Measurements from ENCODE around the gene TBCK. TPM values are rescaled to one million over a fixed set of nuclear protein-coding genes. Genes with fewer than 3 reads are reported as not detected.

Gene TBCK
- total RNA-seq, 1 experiment from 2014 or later: 7.6 TPM

- DNase-seq (no peak), ATAC-seq (no peak)
- no peak overlapping the region for H3K9ac ChIP-seq (ENCODE audit: low read length)
- no TSS peak for BruUV-seq (replicated peaks)
- H3K27ac ChIP-seq (ENCODE audit: low read length): no peak overlapping the region
- no peak overlapping the region for H2AFZ ChIP-seq (ENCODE audit: low read length)
- H3K36me3 ChIP-seq (ENCODE audit: low read depth, low read length): no peaks in the 10 kb centered on the region
- H3K4me2 ChIP-seq (ENCODE audit: low read length): no peak overlapping the region
- ChIA-PET CTCF (no interaction called here), POLR2A (ENCODE audit: unreplicated experiment) (no interaction called here)
- no peak overlapping the region for H3K4me3 ChIP-seq (ENCODE audit: low read length)
- H3K79me2 ChIP-seq (ENCODE audit: low read length): no peaks in the 10 kb centered on the region
- H3K9me2 ChIP-seq (replicated peaks; ENCODE audit: low read length): no peaks in the 10 kb centered on the region
- no peaks in the 10 kb centered on the region for H3K9me3 ChIP-seq (ENCODE audit: low read length)
- intact Hi-C loops (cut with micrococcal nuclease): no loop called here
- H3F3A ChIP-seq (ENCODE audit: low read length, unreplicated experiment): no peaks in the 10 kb centered on the region
- TF ChIP-seq, protein P1, sequence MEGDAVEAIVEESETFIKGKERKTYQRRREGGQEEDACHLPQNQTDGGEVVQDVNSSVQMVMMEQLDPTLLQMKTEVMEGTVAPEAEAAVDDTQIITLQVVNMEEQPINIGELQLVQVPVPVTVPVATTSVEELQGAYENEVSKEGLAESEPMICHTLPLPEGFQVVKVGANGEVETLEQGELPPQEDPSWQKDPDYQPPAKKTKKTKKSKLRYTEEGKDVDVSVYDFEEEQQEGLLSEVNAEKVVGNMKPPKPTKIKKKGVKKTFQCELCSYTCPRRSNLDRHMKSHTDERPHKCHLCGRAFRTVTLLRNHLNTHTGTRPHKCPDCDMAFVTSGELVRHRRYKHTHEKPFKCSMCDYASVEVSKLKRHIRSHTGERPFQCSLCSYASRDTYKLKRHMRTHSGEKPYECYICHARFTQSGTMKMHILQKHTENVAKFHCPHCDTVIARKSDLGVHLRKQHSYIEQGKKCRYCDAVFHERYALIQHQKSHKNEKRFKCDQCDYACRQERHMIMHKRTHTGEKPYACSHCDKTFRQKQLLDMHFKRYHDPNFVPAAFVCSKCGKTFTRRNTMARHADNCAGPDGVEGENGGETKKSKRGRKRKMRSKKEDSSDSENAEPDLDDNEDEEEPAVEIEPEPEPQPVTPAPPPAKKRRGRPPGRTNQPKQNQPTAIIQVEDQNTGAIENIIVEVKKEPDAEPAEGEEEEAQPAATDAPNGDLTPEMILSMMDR (conservative IDR thresholded peaks at IDR 0.05; ENCODE audit: low read depth, low read length): no peak
- no peak for TF ChIP-seq EZH2phosphoT487 (IDR thresholded peaks at IDR 0.05; ENCODE audit: borderline replicate concordance, low read length)
- TF ChIP-seq EZH2 (IDR thresholded peaks at IDR 0.05; ENCODE audit: low read length, unreplicated experiment): no peak
- no peaks in the 10 kb centered on the region for H4K20me1 ChIP-seq (ENCODE audit: low read length)
- H3K4me1 ChIP-seq (ENCODE audit: insufficient read depth, low read length): no peaks in the 10 kb centered on the region
- no peaks in the 10 kb centered on the region for H3K27me3 ChIP-seq (ENCODE audit: low read length)
These were observed 52.2 kb downstream of the TBCK start for GRCh38 chr4:106263594-106264330.

DNA sequence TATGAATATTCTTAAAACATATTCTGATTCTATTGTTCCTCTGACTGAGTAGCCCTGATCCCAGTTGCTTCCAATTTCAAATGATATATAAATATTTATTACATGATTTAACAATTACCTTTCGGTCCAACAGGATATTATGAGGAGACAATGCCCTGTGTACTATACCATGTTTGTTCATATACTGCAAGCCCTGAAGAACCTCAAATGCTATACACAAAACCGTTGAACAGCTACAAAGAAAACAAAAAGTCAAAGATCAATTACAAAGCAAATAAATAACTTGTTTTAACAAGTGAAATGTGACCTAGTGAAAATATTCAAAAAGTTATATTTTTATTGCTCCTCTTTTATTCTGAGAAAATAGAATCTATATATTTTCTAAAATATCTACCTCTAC, 54.0 kb downstream of the TBCK start:
- no peak for ATAC-seq
- CTCF ChIA-PET: no interaction called here
- BruUV-seq (replicated peaks): no TSS peak
- Histone ChIP-seq H3K36me3 (ENCODE audit: low read depth, low read length) (no peaks in the 10 kb centered on the region), H3K27ac (ENCODE audit: low read length) (no peak overlapping the region), H4K20me1 (ENCODE audit: low read length) (no peaks in the 10 kb centered on the region), H3K4me3 (ENCODE audit: low read length) (no peak overlapping the region), H3K9me3 (ENCODE audit: low read length) (no peaks in the 10 kb centered on the region), H3K27me3 (ENCODE audit: low read length) (no peaks in the 10 kb centered on the region), H3K4me1 (ENCODE audit: insufficient read depth, low read length) (no peaks in the 10 kb centered on the region), H3K4me2 (ENCODE audit: low read length) (no peak overlapping the region), H3K9ac (ENCODE audit: low read length) (no peak overlapping the region), H3K79me2 (ENCODE audit: low read length) (no peaks in the 10 kb centered on the region), H3K9me2 (replicated peaks; ENCODE audit: low read length) (no peaks in the 10 kb centered on the region), H3F3A (ENCODE audit: low read length, unreplicated experiment) (no peaks in the 10 kb centered on the region), H2AFZ (ENCODE audit: low read length) (no peak overlapping the region)
- no peak for DNase-seq
- POLR2A ChIA-PET (ENCODE audit: unreplicated experiment): interaction anchor here (0.6 kb wide), 1 partner anchor 155 kb away, joined by 4 read pairs; no protein-coding TSS in a partner anchor
- intact Hi-C loops (cut with micrococcal nuclease): no loop called here
- TF ChIP-seq EZH2 (IDR thresholded peaks at IDR 0.05; ENCODE audit: low read length, unreplicated experiment) (no peak), EZH2phosphoT487 (IDR thresholded peaks at IDR 0.05; ENCODE audit: borderline replicate concordance, low read length) (no peak)
- TF ChIP-seq, protein P1 (conservative IDR thresholded peaks at IDR 0.05; ENCODE audit: low read depth, low read length): no peak

Data from PC-3 (cell line).